GM12891 (cell line): ENCODE data around the gene SNRPA1.

Experiments used
- DNase-seq: peaks from one replicate; pipeline ENCODE4 v3.0.0; 2011; ENCODE audit warnings: low spot score; ENCODE audit not compliant: insufficient read length
- FAIRE-seq: peaks from 2 replicates; lab custom pipeline; 2011; peaks lifted over from hg19 to GRCh38; lab: Jason Lieb, UNC
- PAX5 ChIP-seq: IDR thresholded peaks from 2 replicates; pipeline ENCODE4 v1.6.1; 2011; ENCODE audit warnings: low read length, moderate library complexity, mild to moderate bottlenecking; ENCODE audit not compliant: insufficient read depth, severe bottlenecking
- POLR2A ChIP-seq: IDR thresholded peaks from 2 replicates; pipeline ENCODE4 v1.6.1; 2011; ENCODE audit warnings: low read depth, low read length, control low read depth
- POLR2AphosphoS5 ChIP-seq: IDR thresholded peaks from 2 replicates; pipeline ENCODE4 v1.6.1; 2011; ENCODE audit warnings: low read depth, low read length, control low read depth
- POU2F2 ChIP-seq: IDR thresholded peaks from 2 replicates; pipeline ENCODE4 v1.6.1; 2011; ENCODE audit warnings: low read depth, mild to moderate bottlenecking, control low read depth, low read length, moderate library complexity
- SPI1 ChIP-seq: IDR thresholded peaks from 2 replicates; pipeline ENCODE4 v1.6.1; 2011; ENCODE audit warnings: low read depth, low read length, control low read depth
- TAF1 ChIP-seq: IDR thresholded peaks from 2 replicates; pipeline ENCODE4 v1.6.1; 2011; ENCODE audit warnings: low read depth, low read length, control low read depth

Gene SNRPA1

DNA sequence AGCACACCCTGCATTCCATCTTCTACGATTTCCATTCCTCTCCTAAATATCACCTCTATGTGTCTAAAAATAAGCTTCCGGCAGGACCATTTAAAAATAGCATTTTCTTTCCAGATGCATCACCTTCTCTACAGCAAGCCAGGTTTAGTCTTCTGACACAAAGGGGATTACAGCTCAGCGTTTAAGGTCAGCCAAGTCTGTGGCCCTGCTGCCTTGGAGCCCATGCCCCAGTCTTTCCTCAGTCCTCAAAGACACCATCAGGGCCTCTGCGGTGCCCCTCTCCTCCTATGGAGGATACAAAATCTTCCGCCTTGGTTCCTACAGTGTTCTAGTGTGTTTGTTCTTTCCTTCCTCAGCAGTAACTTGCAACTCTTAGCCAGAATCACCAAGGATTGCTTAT, 21.5 kb downstream of the SNRPA1 start:
- no peak for DNase-seq
- no peak for FAIRE-seq
- TF ChIP-seq POU2F2 (no peak), POLR2AphosphoS5 (no peak), PAX5 (no peak), TAF1 (no peak), SPI1 (no peak), POLR2A (no peak)

DNA sequence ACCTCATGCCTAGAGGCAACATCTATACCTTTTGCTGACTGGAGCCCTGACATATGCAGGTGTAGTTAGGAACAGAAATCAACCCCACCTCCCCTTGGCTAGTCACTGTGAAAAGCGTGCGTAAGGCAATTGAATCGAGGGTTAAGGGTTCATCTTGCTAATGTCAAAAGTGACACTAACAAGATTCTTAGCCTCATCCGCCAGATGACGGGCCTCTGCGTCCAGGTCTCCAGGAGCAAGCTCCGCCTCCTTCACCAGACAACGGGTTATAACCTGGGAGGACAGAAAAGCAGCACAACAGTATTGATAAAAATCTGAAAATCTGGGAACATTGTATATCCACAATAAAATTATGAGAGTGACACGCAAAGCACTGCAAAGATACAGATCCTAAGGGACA, 22.5 kb downstream of the SNRPA1 start:
- no peak for TF ChIP-seq POU2F2
- TF ChIP-seq SPI1, result no peak
- no peak for TF ChIP-seq POLR2A
- TF ChIP-seq TAF1, result no peak
- no peak for TF ChIP-seq PAX5
- no peak for TF ChIP-seq POLR2AphosphoS5
- DNase-seq (no peak), FAIRE-seq (no peak)

DNA sequence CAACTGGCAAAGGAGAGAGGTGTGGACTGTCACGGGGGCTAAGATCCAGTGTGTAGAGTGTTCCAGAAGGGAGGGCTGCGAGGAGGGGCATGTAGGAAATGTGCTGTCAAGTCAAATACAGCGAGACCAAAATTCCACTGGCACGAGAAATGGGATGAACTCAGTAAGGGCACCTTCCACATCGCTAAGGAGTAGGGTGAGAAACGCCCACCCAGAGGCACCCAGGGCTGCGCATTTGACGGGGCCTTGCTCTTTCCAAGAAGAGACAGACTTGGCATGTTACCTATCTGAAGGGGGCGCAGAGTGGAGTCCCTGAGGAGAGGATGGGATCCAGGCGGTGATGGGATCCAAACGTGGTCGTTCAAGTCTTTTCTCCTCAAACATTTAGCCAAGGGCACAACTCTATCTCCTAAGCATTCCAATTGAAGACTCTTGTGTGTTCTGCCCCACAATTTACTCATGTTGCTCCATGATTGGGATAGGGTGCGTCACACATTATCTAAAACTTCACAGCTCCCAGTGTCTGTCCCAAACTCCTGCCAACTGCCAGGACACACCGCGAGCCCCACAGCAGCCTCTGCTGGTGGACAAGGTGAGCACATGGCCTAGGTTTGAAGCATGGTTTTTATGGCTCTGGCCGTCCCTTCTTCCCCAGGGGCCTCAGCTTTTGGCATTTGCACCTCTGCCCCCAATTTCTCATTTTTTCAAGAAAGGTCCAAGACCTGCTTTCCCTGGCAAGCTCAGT, 25.4 kb downstream of the SNRPA1 start:
- DNase-seq, result no peak
- FAIRE-seq, result no peak
- TF ChIP-seq POU2F2 (no peak), SPI1 (no peak), POLR2AphosphoS5 (peak; percentile 51; the same call in 1 of the 2 replicates), POLR2A (no peak)

DNA sequence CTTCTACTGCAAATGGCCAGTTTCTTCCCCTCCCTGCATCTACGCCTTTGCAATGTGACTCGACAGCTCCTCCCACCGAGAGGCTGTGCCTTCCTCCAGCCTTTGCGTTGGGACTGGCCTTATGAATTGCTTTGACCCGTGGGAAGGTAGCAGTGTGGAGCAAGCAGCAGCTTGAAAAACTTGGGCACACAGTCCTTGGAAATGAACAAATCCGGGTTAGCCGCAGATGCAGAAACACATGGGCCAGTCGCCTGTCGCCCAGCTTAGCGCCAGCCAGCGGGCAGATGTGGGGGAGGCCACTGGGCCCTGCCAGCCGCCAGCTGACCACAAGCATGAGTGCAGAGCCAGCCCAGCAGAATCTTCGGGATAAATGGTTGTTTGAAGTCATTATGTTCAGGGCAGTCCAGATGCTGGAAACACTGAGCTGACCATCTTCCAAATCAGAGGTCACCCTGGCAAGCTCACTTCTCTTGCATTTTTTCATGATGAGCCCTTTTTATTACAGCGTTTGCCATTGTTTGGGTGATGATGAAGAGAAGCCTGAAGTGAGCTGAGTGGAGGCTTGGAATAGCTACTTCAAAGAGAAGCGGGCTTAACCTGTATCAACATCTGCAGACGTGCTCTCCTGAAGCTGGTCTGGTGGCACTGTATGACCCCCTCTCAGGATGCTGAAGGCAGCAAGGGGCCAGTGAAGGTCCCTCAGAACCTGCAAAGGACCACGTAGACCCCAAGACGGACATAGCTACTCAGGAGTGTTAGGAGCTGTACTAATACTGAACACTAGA, 27.5 kb downstream of the SNRPA1 start:
- FAIRE-seq, result no peak
- DNase-seq, result no peak
- TF ChIP-seq POLR2A (no peak), PAX5 (no peak), POLR2AphosphoS5 (no peak), POU2F2 (no peak), TAF1 (no peak), SPI1 (no peak)

DNA sequence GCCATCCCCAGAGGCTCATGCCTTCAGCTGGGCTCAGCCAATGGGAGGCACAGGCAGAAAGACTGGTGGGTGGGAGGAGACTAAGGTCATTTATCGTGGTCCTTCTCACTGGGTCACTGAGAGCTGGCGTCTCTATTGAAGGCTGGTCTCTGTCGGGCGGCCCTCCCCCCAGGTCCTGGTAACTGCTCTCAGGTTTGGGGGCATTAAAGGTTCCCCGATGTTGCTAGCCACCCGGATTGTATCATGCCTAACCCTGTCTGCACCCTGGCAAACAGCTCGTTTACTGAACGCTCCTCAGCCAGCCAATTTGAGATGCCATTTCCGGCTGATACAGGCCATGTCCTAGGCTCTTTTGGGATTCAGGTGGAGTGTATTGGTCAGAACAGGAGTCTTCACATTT, 28.3 kb downstream of the SNRPA1 start:
- FAIRE-seq (no peak), DNase-seq (no peak)
- TF ChIP-seq TAF1 (no peak), SPI1 (no peak), POLR2A (no peak), PAX5 (no peak), POU2F2 (no peak), POLR2AphosphoS5 (no peak)

DNA sequence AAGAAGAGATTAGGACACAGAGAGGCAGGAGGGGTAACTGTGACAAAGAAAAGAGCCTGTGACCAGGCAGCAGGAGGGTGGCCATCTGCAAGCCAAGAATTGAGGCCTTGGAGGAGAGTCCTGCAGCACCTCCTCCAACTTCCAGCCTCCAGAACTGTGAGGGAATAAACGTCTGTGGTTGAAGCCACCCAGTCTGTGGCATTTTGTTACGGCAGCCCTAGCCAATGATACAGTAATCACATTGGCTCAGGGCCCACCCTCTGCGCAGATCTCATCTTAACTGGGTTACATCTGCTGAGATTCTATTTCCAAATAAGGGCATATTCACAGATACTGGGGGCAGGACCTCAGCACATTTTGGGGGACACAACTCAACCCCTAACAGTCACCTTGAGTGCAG, 29.0 kb downstream of the SNRPA1 start:
- no peak for FAIRE-seq
- TF ChIP-seq POLR2AphosphoS5, result no peak
- TF ChIP-seq PAX5, result no peak
- no peak for TF ChIP-seq SPI1
- no peak for TF ChIP-seq POLR2A
- no peak for TF ChIP-seq POU2F2
- TF ChIP-seq TAF1, result no peak
- DNase-seq, result no peak

DNA sequence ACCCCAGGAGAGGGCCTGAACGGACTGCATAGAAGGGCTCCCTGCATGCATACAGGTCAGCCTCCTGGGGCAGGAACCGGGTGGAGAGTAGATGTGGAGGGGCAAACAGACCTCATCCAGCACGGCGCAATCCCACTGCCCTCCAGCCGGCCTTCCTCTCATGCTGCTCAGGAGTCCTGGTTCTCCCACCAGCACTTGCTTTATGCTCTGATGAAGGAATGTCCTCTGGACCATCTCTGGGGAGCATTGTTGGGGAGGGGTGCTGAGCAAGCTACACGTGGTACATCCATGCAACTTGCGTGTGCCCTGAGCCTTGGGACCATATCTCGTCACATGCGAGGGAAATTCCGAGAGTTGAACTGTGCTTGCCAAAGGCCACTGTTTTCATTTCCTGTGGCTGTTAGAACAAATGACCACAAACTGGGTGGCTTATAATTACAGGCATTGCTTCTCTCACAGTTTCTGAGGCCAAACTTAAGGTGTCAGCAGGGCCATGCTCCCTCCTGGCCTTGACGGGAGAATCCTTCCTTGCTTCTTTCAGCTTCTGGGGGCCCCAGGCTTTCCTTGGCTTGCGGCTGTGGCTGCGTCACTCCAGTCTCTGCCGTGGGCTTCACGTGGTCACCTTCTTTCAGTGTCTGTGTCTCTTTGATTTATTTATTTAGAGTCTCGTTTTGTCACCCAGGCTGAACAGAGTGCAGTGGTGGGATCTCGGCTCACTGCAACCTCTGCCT, 30.0 kb downstream of the SNRPA1 start:
- TF ChIP-seq POLR2AphosphoS5 (no peak), SPI1 (no peak), PAX5 (no peak), POU2F2 (no peak), TAF1 (no peak), POLR2A (no peak)

DNA sequence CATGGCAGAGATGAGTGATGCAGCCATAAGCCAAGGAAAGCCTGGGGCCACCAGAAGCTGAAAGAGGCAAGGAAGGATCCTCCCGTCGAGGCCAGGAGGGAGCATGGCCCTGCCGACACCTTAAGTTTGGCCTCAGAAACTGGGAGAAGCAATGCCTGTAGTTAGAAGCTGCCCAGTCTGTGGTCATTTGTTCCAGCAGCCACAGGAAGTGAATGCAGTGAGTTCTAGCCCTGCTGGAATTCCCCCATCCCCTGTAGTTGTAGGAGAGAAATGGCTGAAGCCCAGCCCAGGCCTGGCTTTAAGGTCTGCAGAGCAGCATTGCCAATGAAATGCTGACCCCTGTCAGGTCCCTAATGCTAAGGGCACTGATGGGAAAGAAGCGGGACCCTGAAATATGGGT, 31.0 kb downstream of the SNRPA1 start:
- FAIRE-seq (peak; percentile 52), DNase-seq (no peak)
- TF ChIP-seq POLR2A (no peak), SPI1 (0 out of 2 replicates have a peak, but pooled peaks have one; percentile 4), TAF1 (no peak), POLR2AphosphoS5 (no peak), PAX5 (no peak), POU2F2 (no peak)

More for the DNA sequence above, 30.0 kb downstream of the SNRPA1 start:
- DNase-seq, result no peak
- peak; percentile 58 for FAIRE-seq

DNA sequence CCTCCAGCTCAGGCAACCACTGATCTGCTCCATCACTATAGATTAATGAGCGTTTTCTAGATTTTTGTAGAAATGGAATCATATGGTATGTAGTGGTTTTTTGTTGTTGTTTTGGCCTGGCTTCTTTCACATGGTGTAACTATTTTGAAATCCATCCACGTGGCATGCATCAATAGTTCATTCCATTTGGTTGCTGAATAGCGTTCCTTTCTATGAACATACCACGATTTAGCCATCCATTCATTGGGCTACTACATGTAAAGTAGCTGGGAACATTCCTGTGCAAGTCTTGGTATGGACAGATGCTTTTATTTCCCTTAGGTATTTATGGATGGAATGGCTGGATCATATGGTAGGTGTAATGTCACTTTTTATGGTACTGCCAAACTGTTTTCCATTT, 32.5 kb downstream of the SNRPA1 start:
- FAIRE-seq, result no peak
- no peak for TF ChIP-seq POLR2A
- no peak for TF ChIP-seq PAX5
- no peak for TF ChIP-seq POU2F2
- no peak for TF ChIP-seq SPI1
- no peak for TF ChIP-seq POLR2AphosphoS5
- no peak for TF ChIP-seq TAF1
- DNase-seq, result no peak
